Measurements from ENCODE around the gene ZNF276.
"Not testable (repeated sequence)": the region's sequence is repeated elsewhere in the genome, so short reads cannot be mapped to it uniquely, and the experiment has no call there.

DNA sequence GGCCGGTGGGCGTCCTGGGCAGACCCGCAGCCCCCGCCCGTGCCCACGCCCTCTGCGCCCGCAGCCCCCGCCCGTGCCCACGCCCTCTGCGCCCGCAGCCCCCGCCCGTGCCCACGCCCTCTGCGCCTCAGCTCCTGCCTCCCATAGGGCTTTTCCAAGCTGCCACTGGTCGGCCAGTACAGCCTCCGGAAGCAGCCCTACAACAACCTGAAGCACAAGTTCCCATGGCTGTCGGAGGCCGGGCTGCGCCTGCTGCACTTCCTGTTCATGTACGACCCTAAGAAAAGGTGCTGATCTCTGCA is 26.6 kb upstream of the ZNF276 start:
- TF ChIP-seq ZNF274 (IDR thresholded peaks at IDR 0.05; ENCODE audit: low read depth, low read length); YY1 (IDR thresholded peaks at IDR 0.05; ENCODE audit: insufficient read depth, insufficient read length); SUZ12 (IDR thresholded peaks at IDR 0.05; ENCODE audit: extremely low read depth, insufficient read depth, insufficient read length): not testable (repeated sequence)
